HepG2 (cell line): Measurements from ENCODE around the gene HID1. TPM values are rescaled to one million over a fixed set of nuclear protein-coding genes. Genes with fewer than 3 reads are reported as not detected.

ENCODE experiments used
- BORCS8-MEF2B ChIP-seq: sonication (generic); formaldehyde crosslinking; IDR thresholded peaks from 2 replicates; pipeline ENCODE4 v1.8.0; 2022; ENCODE audit warnings: mild to moderate bottlenecking, missing genetic modification reagents
- FOXM1 ChIP-seq: sonication (generic); formaldehyde crosslinking; IDR thresholded peaks from 2 replicates; pipeline ENCODE4 v1.5.0; 2020; ENCODE audit warnings: missing genetic modification reagents
- HES4 ChIP-seq: sonication (generic); formaldehyde crosslinking; IDR thresholded peaks from 2 replicates; pipeline ENCODE4 v1.9.0; 2021; ENCODE audit warnings: mild to moderate bottlenecking, missing genetic modification reagents, borderline replicate concordance
- JUND ChIP-seq: sonication (generic); formaldehyde crosslinking; IDR thresholded peaks from 2 replicates; pipeline ENCODE4 v1.8.0; 2022; ENCODE audit warnings: mild to moderate bottlenecking, missing genetic modification reagents
- KLF15 ChIP-seq: sonication (generic); formaldehyde crosslinking; IDR thresholded peaks from 2 replicates; pipeline ENCODE4 v1.8.1; 2023; ENCODE audit warnings: borderline replicate concordance, mild to moderate bottlenecking, inconsistent platforms, missing genetic modification reagents, mixed read lengths
- KLF9 ChIP-seq: IDR thresholded peaks from 2 replicates; pipeline ENCODE4 v1.6.1; 2016; ENCODE audit warnings: low read depth
- MED1 ChIP-seq: sonication (generic); formaldehyde crosslinking; IDR thresholded peaks from 2 replicates; pipeline ENCODE4 v1.4.0; 2020; ENCODE audit warnings: missing genetic modification reagents
- RARA ChIP-seq: IDR thresholded peaks from 2 replicates; pipeline ENCODE4 v1.6.1; 2016; ENCODE audit warnings: missing genetic modification reagents, missing compliant biosample characterization
- RBAK ChIP-seq: sonication (generic); formaldehyde crosslinking; IDR thresholded peaks from 2 replicates; pipeline ENCODE4 v1.5.1; 2020; ENCODE audit warnings: mild to moderate bottlenecking, missing genetic modification reagents
- REPIN1 ChIP-seq: sonication (generic); formaldehyde crosslinking; IDR thresholded peaks from 2 replicates; pipeline ENCODE4 v1.8.0; 2022; ENCODE audit warnings: missing genetic modification reagents, low read depth, mild to moderate bottlenecking, borderline replicate concordance
- RORA ChIP-seq: sonication (generic); formaldehyde crosslinking; IDR thresholded peaks from 2 replicates; pipeline ENCODE4 v1.5.0; 2020; ENCODE audit warnings: mild to moderate bottlenecking, missing genetic modification reagents, moderate library complexity
- SNRNP70 ChIP-seq: fragments of 200-400 bp; formaldehyde crosslinking; IDR thresholded peaks from 2 replicates; pipeline ENCODE4 v1.6.1; 2017; ENCODE audit warnings: mild to moderate bottlenecking, low read depth, low read length, moderate library complexity
- SOX13 ChIP-seq, 3 experiments: fragments of 450-650 bp in 1 of 3; sonication (generic) in 1 of 3; formaldehyde crosslinking in 1 of 3; IDR thresholded peaks in 2 of 3; conservative IDR thresholded peaks in 1 of 3; 2 replicates each; pipeline versions ENCODE4 v1.5.0 to v1.6.1; 2016 to 2020; ENCODE audit warnings: antibody characterized with exemption in 1 of 3, mild to moderate bottlenecking in 1 of 3, missing compliant biosample characterization in 1 of 3, missing genetic modification reagents in 1 of 3, moderate library complexity in 1 of 3
- SRSF1 ChIP-seq: fragments of 200-400 bp; formaldehyde crosslinking; optimal IDR thresholded peaks from 2 replicates; pipeline ENCODE3; 2017; ENCODE audit warnings: mild to moderate bottlenecking, low read depth, low read length, moderate library complexity
- ZMYM4 ChIP-seq: sonication (generic); formaldehyde crosslinking; IDR thresholded peaks from 2 replicates; pipeline ENCODE4 v1.8.1; 2023; ENCODE audit warnings: mild to moderate bottlenecking, missing genetic modification reagents
- ZNF138 ChIP-seq: sonication (generic); formaldehyde crosslinking; IDR thresholded peaks from 2 replicates; pipeline ENCODE4 v1.5.0; 2020; ENCODE audit warnings: mild to moderate bottlenecking, low read depth, missing genetic modification reagents
- ZNF205 ChIP-seq: IDR thresholded peaks from 2 replicates; pipeline ENCODE4 v1.6.1; 2018; ENCODE audit warnings: missing biosample characterization, missing genetic modification reagents
- ZNF264 ChIP-seq: sonication (generic); formaldehyde crosslinking; IDR thresholded peaks from 2 replicates; pipeline ENCODE4 v1.4.0; 2020; ENCODE audit warnings: missing genetic modification reagents
- ZNF33A ChIP-seq: sonication (generic); formaldehyde crosslinking; IDR thresholded peaks from 2 replicates; pipeline ENCODE4 v1.5.1; 2020; ENCODE audit warnings: missing genetic modification reagents, mild to moderate bottlenecking, moderate library complexity, borderline replicate concordance
- ZNF7 ChIP-seq: IDR thresholded peaks from 2 replicates; pipeline ENCODE4 v1.6.1; 2016; ENCODE audit warnings: missing biosample characterization, missing genetic modification reagents
- ZNF788 ChIP-seq: sonication (generic); formaldehyde crosslinking; IDR thresholded peaks from 2 replicates; pipeline ENCODE4 v1.5.0; 2020; ENCODE audit warnings: mild to moderate bottlenecking, missing genetic modification reagents, borderline replicate concordance
- ZNF891 ChIP-seq: sonication (generic); formaldehyde crosslinking; IDR thresholded peaks from 2 replicates; pipeline ENCODE4 v1.5.0; 2020; ENCODE audit warnings: mild to moderate bottlenecking, missing genetic modification reagents
- polyA plus RNA-seq, 8 experiments: library from polyadenylated mRNA; depleted of rRNA in 3 of 8; stranded (reverse) in 7 of 8; unstranded in 1 of 8; fragments of >200 nt; fragmentation: Illumina TruSeq in 4 of 8; extraction: Trizol in 4 of 8; gene quantifications; 2 replicates each; pipeline versions ENCODE4 v1.2.1 to v1.2.3, GENCODE V29; 2011 to 2016; ENCODE audit warnings: low read depth in 4 of 8, missing spikeins in 1 of 8, mixed read lengths in 1 of 8; ENCODE audit not compliant: insufficient read depth in 1 of 8
- total RNA-seq, 5 experiments: library from RNA; depleted of rRNA; stranded (reverse); fragments of >200 nt; fragmentation: Illumina TruSeq; extraction: Trizol; gene quantifications; 2 replicates each; pipeline ENCODE4 v1.2.3, GENCODE V29; 2016; ENCODE audit warnings: low read depth in 1 of 5
- TF ChIP-seq, protein P1 (sequence below): sonication (generic); formaldehyde crosslinking; IDR thresholded peaks from 2 replicates; pipeline ENCODE4 v1.5.1; 2020; ENCODE audit warnings: missing genetic modification reagents, mild to moderate bottlenecking, borderline replicate concordance
- TF ChIP-seq, protein P2 (sequence below): sonication (generic); formaldehyde crosslinking; IDR thresholded peaks from 2 replicates; pipeline ENCODE4 v1.4.0; 2020; ENCODE audit warnings: low read depth, mild to moderate bottlenecking, missing genetic modification reagents
- TF ChIP-seq, protein P3 (sequence below): sonication (generic); formaldehyde crosslinking; IDR thresholded peaks from 2 replicates; pipeline ENCODE4 v1.5.0; 2020; ENCODE audit warnings: missing genetic modification reagents
- TF ChIP-seq, protein P4 (sequence below): sonication (generic); formaldehyde crosslinking; IDR thresholded peaks from 2 replicates; pipeline ENCODE4 v1.8.0; 2022; ENCODE audit warnings: mild to moderate bottlenecking, missing genetic modification reagents

Gene HID1
- total and polyA plus RNA-seq, 2 of the 13 experiments (the other 11 are each of a cell fraction or from before 2014, with no cell fraction given) = 2.1 to 10.6 TPM

DNA sequence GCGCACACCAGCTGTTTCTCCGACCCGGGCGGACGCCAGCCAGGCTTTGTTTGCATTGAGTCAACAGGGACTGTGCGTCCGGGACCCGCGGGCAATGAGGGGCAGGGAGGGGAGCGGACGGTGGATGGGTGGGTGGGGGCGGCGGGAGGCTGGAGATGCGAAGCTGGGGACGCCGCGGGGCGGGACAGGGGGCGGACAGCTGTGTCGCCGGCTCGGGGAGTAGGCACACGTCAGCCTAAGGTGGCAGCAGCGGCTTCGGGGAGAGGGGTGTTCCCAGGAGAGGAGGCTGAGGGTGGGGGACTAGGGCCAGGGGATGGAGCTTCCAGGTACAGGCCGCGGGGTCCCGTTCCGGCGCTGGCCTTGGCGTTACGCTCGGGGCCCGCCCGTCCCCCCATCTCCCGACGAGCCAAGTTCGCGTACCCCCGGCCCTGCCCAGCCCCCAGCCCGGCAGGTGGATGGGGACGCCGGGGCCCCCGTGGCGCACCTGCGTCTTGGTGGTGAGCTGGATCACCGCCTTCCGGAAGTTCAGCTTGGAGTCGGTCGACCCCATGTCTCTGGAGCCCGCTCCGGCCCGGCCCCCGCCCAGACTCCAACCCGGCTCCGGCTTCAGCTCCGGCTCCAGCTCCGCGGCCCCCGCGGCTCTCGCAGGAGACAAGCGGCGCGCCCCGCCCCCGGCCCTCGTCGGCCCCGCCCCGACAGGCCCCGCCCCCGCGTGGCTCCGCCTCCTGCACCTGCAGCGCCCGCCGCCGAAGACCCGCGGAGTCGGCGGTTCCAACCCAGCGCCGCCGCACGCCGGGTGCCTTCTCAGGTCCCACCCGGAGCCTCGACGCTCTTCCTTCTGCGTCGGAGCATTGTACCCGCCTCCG is at the start of gene HID1 (continued):
- TF ChIP-seq, protein P1, sequence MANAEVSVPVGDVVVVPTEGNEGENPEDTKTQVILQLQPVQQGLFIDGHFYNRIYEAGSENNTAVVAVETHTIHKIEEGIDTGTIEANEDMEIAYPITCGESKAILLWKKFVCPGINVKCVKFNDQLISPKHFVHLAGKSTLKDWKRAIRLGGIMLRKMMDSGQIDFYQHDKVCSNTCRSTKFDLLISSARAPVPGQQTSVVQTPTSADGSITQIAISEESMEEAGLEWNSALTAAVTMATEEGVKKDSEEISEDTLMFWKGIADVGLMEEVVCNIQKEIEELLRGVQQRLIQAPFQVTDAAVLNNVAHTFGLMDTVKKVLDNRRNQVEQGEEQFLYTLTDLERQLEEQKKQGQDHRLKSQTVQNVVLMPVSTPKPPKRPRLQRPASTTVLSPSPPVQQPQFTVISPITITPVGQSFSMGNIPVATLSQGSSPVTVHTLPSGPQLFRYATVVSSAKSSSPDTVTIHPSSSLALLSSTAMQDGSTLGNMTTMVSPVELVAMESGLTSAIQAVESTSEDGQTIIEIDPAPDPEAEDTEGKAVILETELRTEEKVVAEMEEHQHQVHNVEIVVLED (CRISPR knock-in tag) = peak; percentile 43; the same call in 1 of the 2 replicates
- TF ChIP-seq FOXM1 (CRISPR knock-in tag) = no peak
- TF ChIP-seq, protein P2, sequence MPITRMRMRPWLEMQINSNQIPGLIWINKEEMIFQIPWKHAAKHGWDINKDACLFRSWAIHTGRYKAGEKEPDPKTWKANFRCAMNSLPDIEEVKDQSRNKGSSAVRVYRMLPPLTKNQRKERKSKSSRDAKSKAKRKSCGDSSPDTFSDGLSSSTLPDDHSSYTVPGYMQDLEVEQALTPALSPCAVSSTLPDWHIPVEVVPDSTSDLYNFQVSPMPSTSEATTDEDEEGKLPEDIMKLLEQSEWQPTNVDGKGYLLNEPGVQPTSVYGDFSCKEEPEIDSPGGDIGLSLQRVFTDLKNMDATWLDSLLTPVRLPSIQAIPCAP (CRISPR knock-in tag) = no peak
- TF ChIP-seq, protein P3, sequence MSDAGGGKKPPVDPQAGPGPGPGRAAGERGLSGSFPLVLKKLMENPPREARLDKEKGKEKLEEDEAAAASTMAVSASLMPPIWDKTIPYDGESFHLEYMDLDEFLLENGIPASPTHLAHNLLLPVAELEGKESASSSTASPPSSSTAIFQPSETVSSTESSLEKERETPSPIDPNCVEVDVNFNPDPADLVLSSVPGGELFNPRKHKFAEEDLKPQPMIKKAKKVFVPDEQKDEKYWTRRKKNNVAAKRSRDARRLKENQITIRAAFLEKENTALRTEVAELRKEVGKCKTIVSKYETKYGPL (CRISPR knock-in tag) = no peak
- TF ChIP-seq, protein P4, sequence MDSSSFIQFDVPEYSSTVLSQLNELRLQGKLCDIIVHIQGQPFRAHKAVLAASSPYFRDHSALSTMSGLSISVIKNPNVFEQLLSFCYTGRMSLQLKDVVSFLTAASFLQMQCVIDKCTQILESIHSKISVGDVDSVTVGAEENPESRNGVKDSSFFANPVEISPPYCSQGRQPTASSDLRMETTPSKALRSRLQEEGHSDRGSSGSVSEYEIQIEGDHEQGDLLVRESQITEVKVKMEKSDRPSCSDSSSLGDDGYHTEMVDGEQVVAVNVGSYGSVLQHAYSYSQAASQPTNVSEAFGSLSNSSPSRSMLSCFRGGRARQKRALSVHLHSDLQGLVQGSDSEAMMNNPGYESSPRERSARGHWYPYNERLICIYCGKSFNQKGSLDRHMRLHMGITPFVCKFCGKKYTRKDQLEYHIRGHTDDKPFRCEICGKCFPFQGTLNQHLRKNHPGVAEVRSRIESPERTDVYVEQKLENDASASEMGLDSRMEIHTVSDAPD (CRISPR knock-in tag) = no peak
- no peak for TF ChIP-seq REPIN1 (CRISPR knock-in tag)
- no peak for TF ChIP-seq SOX13 (IDR thresholded peaks at IDR 0.05)
- no peak; a peak in 1 of 4 replicates for TF ChIP-seq SOX13 (CRISPR knock-in tag; conservative IDR thresholded peaks at IDR 0.05 in 1 of 2, IDR thresholded peaks at IDR 0.05 in 1 of 2)
- peak; percentile 51; the same call in 1 of the 2 replicates for TF ChIP-seq ZMYM4 (CRISPR knock-in tag)
- TF ChIP-seq ZNF7 = no peak
- no peak for TF ChIP-seq HES4 (CRISPR knock-in tag)
- no peak for TF ChIP-seq ZNF33A
- 0 out of 2 replicates have a peak, but pooled peaks have one; percentile 44 for TF ChIP-seq ZNF264 (CRISPR knock-in tag)
- peak; percentile 67; the same call in 1 of the 2 replicates for TF ChIP-seq ZNF891 (CRISPR knock-in tag)
- no peak for TF ChIP-seq ZNF205 (CRISPR knock-in tag)
- no peak for TF ChIP-seq KLF15
- 0 out of 2 replicates have a peak, but pooled peaks have one; percentile 34 for TF ChIP-seq JUND
- TF ChIP-seq MED1 (CRISPR knock-in tag) = no peak
- 0 out of 2 replicates have a peak, but pooled peaks have one; percentile 13 for TF ChIP-seq BORCS8-MEF2B
- no peak for TF ChIP-seq RORA (CRISPR knock-in tag)
- TF ChIP-seq ZNF788 (CRISPR knock-in tag) = no peak
- no peak for TF ChIP-seq SNRNP70
- no peak for TF ChIP-seq KLF9
- TF ChIP-seq RBAK (CRISPR knock-in tag) = no peak
- no peak for TF ChIP-seq ZNF138 (CRISPR knock-in tag)
- peak; percentile 50; the same call in 1 of the 2 replicates for TF ChIP-seq RARA (CRISPR knock-in tag)
- no peak for TF ChIP-seq SRSF1
